Sciatic nerve (tissue), 2 donors: Measurements from ENCODE around the gene SLC35F3. TPM values are rescaled to one million over a fixed set of nuclear protein-coding genes. Genes with fewer than 3 reads are reported as not detected.
"Not testable (repeated sequence)": the region's sequence is repeated elsewhere in the genome, so short reads cannot be mapped to it uniquely, and the experiment has no call there.

Experiments
- ATAC-seq: fragments of 200-7000 bp; cut with Tn5 transposase; one replicate; pipeline ENCODE4 v1.9.1; 2020; ENCODE audit warnings: mild to moderate bottlenecking, moderate library complexity
- DNase-seq: peaks from one replicate; pipeline ENCODE4 v3.0.0-alpha.2; 2020; ENCODE audit warnings: low spot score
- intact Hi-C: fragments of 100-400 bp; cut with DNase I; formaldehyde crosslinking; loops from one replicate; pipeline ENCODE4 v1.14.2; 2022
- total RNA-seq: library from RNA; stranded (reverse); fragmentation: NEBNext Ultra II Directional; extraction: Animal tissue kit (Norgen Biotek cat#: 25700); gene quantifications from one replicate; pipeline ENCODE4 v1.2.1, GENCODE V29; 2021
- donor health status: DM: no; HTN: no; CAD: no.
- donor health status: DM: no; HTN: no; CAD: no.

SLC35F3 gene
- total RNA-seq, 1 donor from 2014 or later: not detected

GRCh38 chr1:234226113-234226818 lies 321.8 kb downstream of the SLC35F3 start:
- ATAC-seq (no peak), DNase-seq (no peak)
- intact Hi-C loops: no loop called here

- ATAC-seq (no peak), DNase-seq (no peak)
- intact Hi-C loops: no loop called here
These were observed 322.3 kb downstream of the SLC35F3 start for GRCh38 chr1:234226819-234227165.

GRCh38 chr1:234229581-234230387 lies 325.3 kb downstream of the SLC35F3 start:
- intact Hi-C loops: no loop called here
- no peak for DNase-seq
- no peak for ATAC-seq

- intact Hi-C loops: no loop called here
- ATAC-seq: no peak
- no peak for DNase-seq
These were observed 326.0 kb downstream of the SLC35F3 start for GRCh38 chr1:234230414-234230862.

GRCh38 chr1:234231061-234231892 lies 326.8 kb downstream of the SLC35F3 start:
- no peak for DNase-seq
- intact Hi-C loops: no loop called here
- ATAC-seq: no peak

GRCh38 chr1:234231893-234232276 lies 327.4 kb downstream of the SLC35F3 start:
- no peak for ATAC-seq
- no peak for DNase-seq
- intact Hi-C loops: no loop called here

- DNase-seq (no peak), ATAC-seq (no peak)
- intact Hi-C loops: no loop called here
These were observed 329.7 kb downstream of the SLC35F3 start for GRCh38 chr1:234234199-234234598.

- intact Hi-C loops: no loop called here
- DNase-seq (no peak), ATAC-seq (peak; percentile 20)
These were observed 331.0 kb downstream of the SLC35F3 start for GRCh38 chr1:234235434-234235881.

GRCh38 chr1:234237393-234237792 lies 332.9 kb downstream of the SLC35F3 start:
- no peak for DNase-seq
- no peak for ATAC-seq
- intact Hi-C loops: no loop called here

GRCh38 chr1:234238060-234238459 lies 333.6 kb downstream of the SLC35F3 start:
- DNase-seq (no peak), ATAC-seq (no peak)
- intact Hi-C loops: no loop called here

GRCh38 chr1:234239515-234239914 lies 335.0 kb downstream of the SLC35F3 start:
- ATAC-seq (no peak), DNase-seq (no peak)
- intact Hi-C loops: no loop called here

GRCh38 chr1:234239936-234240335 lies 335.5 kb downstream of the SLC35F3 start:
- no peak for ATAC-seq
- DNase-seq: no peak
- intact Hi-C loops: no loop called here

GRCh38 chr1:234240680-234241079 lies 336.2 kb downstream of the SLC35F3 start:
- intact Hi-C loops: no loop called here
- ATAC-seq: no peak
- DNase-seq: no peak

GRCh38 chr1:234241941-234242490 lies 337.5 kb downstream of the SLC35F3 start:
- intact Hi-C loops: no loop called here
- no peak for DNase-seq
- no peak for ATAC-seq

GRCh38 chr1:234243521-234244260 lies 339.2 kb downstream of the SLC35F3 start:
- intact Hi-C loops: no loop called here
- ATAC-seq: no peak
- no peak for DNase-seq

- DNase-seq (no peak), ATAC-seq (no peak)
- intact Hi-C loops: no loop called here
These were observed 340.0 kb downstream of the SLC35F3 start for GRCh38 chr1:234244482-234244881.

GRCh38 chr1:234246638-234247116 lies 342.2 kb downstream of the SLC35F3 start:
- intact Hi-C loops: no loop called here
- ATAC-seq (no peak), DNase-seq (no peak)

GRCh38 chr1:234247746-234248145 lies 343.3 kb downstream of the SLC35F3 start:
- DNase-seq, intact Hi-C loops, ATAC-seq: not testable (repeated sequence)
